Measurements from ENCODE around the gene TBC1D22A. TPM values are rescaled to one million over a fixed set of nuclear protein-coding genes. Genes with fewer than 3 reads are reported as not detected.

TBC1D22A gene
- total RNA-seq, 4 donors from 2014 or later, result 15.6 to 21.7 (median 20.5) TPM

GRCh38 chr22:47206666-47207218, 444.3 kb downstream of the TBC1D22A start:
- TF ChIP-seq CTCF (IDR thresholded peaks at IDR 0.05) (no peak), POLR2A (IDR thresholded peaks at IDR 0.05) (no peak)

GRCh38 chr22:47207387-47207786, 444.9 kb downstream of the TBC1D22A start:
- Histone ChIP-seq H3K9me3 (no peaks in the 10 kb centered on the region), H3K27me3 (peaks cover 0 to 51% (median 0%) of the 10 kb centered on the region in 4 donors), H3K4me3 (no peak overlapping the region), H3K36me3 (no peaks in the 10 kb centered on the region), H3K4me1 (no peaks in the 10 kb centered on the region), H3K27ac (no peak overlapping the region)
- 86 to 88% methylated on average over 6 of the region's 6 CpGs for WGBS, 2 donors
- TF ChIP-seq CTCF (IDR thresholded peaks at IDR 0.05) (no peak), POLR2A (IDR thresholded peaks at IDR 0.05) (no peak)
- no peak for DNase-seq
- intact Hi-C loops (cut with DNase I), result no loop called here

More at GRCh38 chr22:47206666-47207218, 444.3 kb downstream of the TBC1D22A start:
- no peak for DNase-seq
- no peaks in the 10 kb centered on the region for H3K4me1 ChIP-seq
- H3K9me3 ChIP-seq, result no peaks in the 10 kb centered on the region
- H3K27me3 ChIP-seq, result peaks cover 0 to 58% (median 0%) of the 10 kb centered on the region in 4 donors
- intact Hi-C loops (cut with DNase I), result no loop called here
- no peak overlapping the region for H3K4me3 ChIP-seq
- WGBS, 2 donors, result 79 to 81% methylated on average over 8 of the region's 9 CpGs
- no peak overlapping the region for H3K27ac ChIP-seq
- no peaks in the 10 kb centered on the region for H3K36me3 ChIP-seq

DNA sequence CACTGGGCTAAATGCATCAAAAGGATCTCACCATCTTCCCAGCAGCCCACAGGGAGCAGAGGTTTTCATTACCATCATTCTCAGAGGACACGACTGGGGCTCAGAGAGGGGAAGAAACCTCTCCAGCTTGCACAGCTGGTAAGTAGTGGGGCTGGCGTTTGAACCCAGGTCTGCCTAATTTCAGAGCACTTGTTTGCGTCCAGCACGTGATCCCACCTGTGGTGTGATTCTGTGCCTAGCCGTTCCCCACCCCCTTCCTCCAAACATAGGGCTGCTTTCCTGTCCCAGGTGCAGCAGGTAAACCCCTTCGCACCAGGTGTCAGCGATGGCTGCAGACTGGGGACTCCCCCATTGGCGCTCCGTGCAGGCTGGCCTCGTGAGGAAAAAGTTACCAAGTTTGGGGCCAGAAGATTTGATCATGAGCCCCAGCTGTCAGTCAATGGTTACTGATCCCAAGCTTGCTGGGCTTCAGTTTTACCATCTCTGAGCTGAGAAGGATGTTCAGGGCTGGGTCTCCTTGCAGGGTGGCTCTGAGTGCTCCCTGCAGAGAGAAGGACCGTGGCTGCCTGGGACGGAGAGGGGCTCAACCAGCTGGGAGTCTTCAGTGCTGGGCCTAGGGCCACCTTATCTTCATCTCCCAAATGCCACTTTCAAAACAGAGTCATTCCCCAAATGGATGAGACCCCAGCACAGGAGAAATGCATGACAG, 445.6 kb downstream of the TBC1D22A start:
- H3K4me3 ChIP-seq, result no peak overlapping the region
- H3K27me3 ChIP-seq, result peaks cover 0 to 47% (median 0%) of the 10 kb centered on the region in 4 donors
- H3K36me3 ChIP-seq, result no peaks in the 10 kb centered on the region
- intact Hi-C loops (cut with DNase I), result no loop called here
- H3K4me1 ChIP-seq, result no peaks in the 10 kb centered on the region
- H3K9me3 ChIP-seq, result no peaks in the 10 kb centered on the region
- no peak overlapping the region for H3K27ac ChIP-seq
- no peak for DNase-seq
- TF ChIP-seq CTCF (IDR thresholded peaks at IDR 0.05) (no peak), POLR2A (IDR thresholded peaks at IDR 0.05) (no peak)
- WGBS, 2 donors, result 80 to 88% methylated on average over 1 to 5 of the region's 12 CpGs

- DNase-seq, result no peak
- Histone ChIP-seq H3K4me3 (no peak overlapping the region), H3K9me3 (no peaks in the 10 kb centered on the region), H3K4me1 (no peaks in the 10 kb centered on the region), H3K27ac (no peak overlapping the region), H3K36me3 (no peaks in the 10 kb centered on the region), H3K27me3 (peaks cover 0 to 47% (median 0%) of the 10 kb centered on the region in 4 donors)
- TF ChIP-seq CTCF (IDR thresholded peaks at IDR 0.05), result no peak
- TF ChIP-seq POLR2A (IDR thresholded peaks at IDR 0.05), result no peak
- intact Hi-C loops (cut with DNase I), result no loop called here
- 52 to 66% methylated on average over 12 of the region's 14 CpGs for WGBS, 2 donors
These were observed 446.2 kb downstream of the TBC1D22A start for GRCh38 chr22:47208630-47209029.

GRCh38 chr22:47209040-47209514, 446.6 kb downstream of the TBC1D22A start:
- H3K4me3 ChIP-seq, result no peak overlapping the region
- H3K4me1 ChIP-seq, result no peaks in the 10 kb centered on the region
- no peaks in the 10 kb centered on the region for H3K9me3 ChIP-seq
- 50% methylated on average over 2 of the region's 12 CpGs; no CpG with 5 or more reads in 1 of the 2 donors for WGBS, 2 donors
- no peak for DNase-seq
- intact Hi-C loops (cut with DNase I), result no loop called here
- no peaks in the 10 kb centered on the region for H3K36me3 ChIP-seq
- TF ChIP-seq POLR2A (IDR thresholded peaks at IDR 0.05) (no peak), CTCF (IDR thresholded peaks at IDR 0.05) (no peak)
- peaks cover 0 to 47% (median 0%) of the 10 kb centered on the region in 4 donors for H3K27me3 ChIP-seq
- no peak overlapping the region for H3K27ac ChIP-seq
